Endodermal cell (in vitro differentiated cells): ENCODE results near the gene RFPL3. TPM values are rescaled to one million over a fixed set of nuclear protein-coding genes. Genes with fewer than 3 reads are reported as not detected.

ENCODE experiments used
- DNase-seq: peaks from one replicate; pipeline ENCODE4 v3.0.0-alpha.2; 2017
- H3K27ac ChIP-seq: 2 replicates; pipeline ENCODE4 v1.5.1; 2013; ENCODE audit warnings: mild to moderate bottlenecking, low read depth, low read length, moderate library complexity
- H3K27me3 ChIP-seq: 2 replicates; pipeline ENCODE4 v1.6.1; 2013; ENCODE audit warnings: mild to moderate bottlenecking, low read length, moderate library complexity; ENCODE audit not compliant: insufficient read depth, control insufficient read depth, poor library complexity, severe bottlenecking
- H3K36me3 ChIP-seq: 2 replicates; pipeline ENCODE4 v1.7.0; 2013; ENCODE audit warnings: mild to moderate bottlenecking, low read length, moderate library complexity; ENCODE audit not compliant: control insufficient read depth, insufficient read depth
- H3K4me1 ChIP-seq: one replicate; pipeline ENCODE4 v1.7.0; 2013; ENCODE audit warnings: low read length; ENCODE audit not compliant: control insufficient read depth, insufficient read depth
- H3K4me3 ChIP-seq: 2 replicates; pipeline ENCODE4 v1.5.1; 2013; ENCODE audit warnings: mild to moderate bottlenecking, low read length, moderate library complexity
- H3K9ac ChIP-seq: 2 replicates; pipeline ENCODE4 v1.6.1; 2013; ENCODE audit warnings: mild to moderate bottlenecking, low read length, moderate library complexity; ENCODE audit not compliant: poor library complexity, severe bottlenecking; ENCODE audit errors: extremely low read depth
- H3K9me3 ChIP-seq: 2 replicates; pipeline ENCODE4 v1.6.1; 2013; ENCODE audit warnings: mild to moderate bottlenecking, low read length, moderate library complexity; ENCODE audit not compliant: control insufficient read depth
- H3K27ac Mint-ChIP-seq: 2 replicates; pipeline ENCODE4 v1.8.0; 2020; ENCODE audit warnings: mixed read lengths
- H3K27me3 Mint-ChIP-seq: 2 replicates; pipeline ENCODE4 v1.8.0; 2021; ENCODE audit warnings: mild to moderate bottlenecking, mixed read lengths; ENCODE audit not compliant: insufficient read depth
- H3K36me3 Mint-ChIP-seq: 2 replicates; pipeline ENCODE4 v1.8.0; 2020; ENCODE audit warnings: low read depth, mixed read lengths
- H3K4me1 Mint-ChIP-seq: 2 replicates; pipeline ENCODE4 v1.8.0; 2020; ENCODE audit warnings: mixed read lengths
- H3K4me3 Mint-ChIP-seq: 2 replicates; pipeline ENCODE4 v1.8.0; 2020; ENCODE audit warnings: mild to moderate bottlenecking, moderate library complexity, mixed read lengths
- H3K9me3 Mint-ChIP-seq: 2 replicates; pipeline ENCODE4 v1.8.0; 2020; ENCODE audit warnings: mild to moderate bottlenecking, mixed read lengths
- CTCF ChIP-seq: fragments of 200-600 bp; sonication (generic); conservative IDR thresholded peaks from 2 replicates; pipeline ENCODE4 v1.5.0; 2021; ENCODE audit warnings: antibody characterized with exemption, mild to moderate bottlenecking
- WGBS, 2 experiments: methylation state at CpG; one replicate each; pipeline versions ENCODE4 v1.1.5 to v1.1.7; 2013; ENCODE audit warnings: missing lambda C conversion rate in 2 of 2, mixed read lengths in 1 of 2; ENCODE audit not compliant: insufficient coverage in 1 of 2, insufficient read length in 1 of 2; 5-methylcytosine and 5-hydroxymethylcytosine counted together
- total RNA-seq, 2 donors: library from RNA; stranded (reverse); fragmentation: NEBNext Ultra II Directional in 1 of 2; extraction: Animal tissue kit (Norgen Biotek cat#: 25700) in 1 of 2; gene quantifications; 2 replicates in 1 of 2; 3 replicates in 1 of 2; pipeline ENCODE4 v1.2.1, GENCODE V29; 2021

Gene RFPL3
- total RNA-seq, 2 donors from 2014 or later, result not detected

DNA sequence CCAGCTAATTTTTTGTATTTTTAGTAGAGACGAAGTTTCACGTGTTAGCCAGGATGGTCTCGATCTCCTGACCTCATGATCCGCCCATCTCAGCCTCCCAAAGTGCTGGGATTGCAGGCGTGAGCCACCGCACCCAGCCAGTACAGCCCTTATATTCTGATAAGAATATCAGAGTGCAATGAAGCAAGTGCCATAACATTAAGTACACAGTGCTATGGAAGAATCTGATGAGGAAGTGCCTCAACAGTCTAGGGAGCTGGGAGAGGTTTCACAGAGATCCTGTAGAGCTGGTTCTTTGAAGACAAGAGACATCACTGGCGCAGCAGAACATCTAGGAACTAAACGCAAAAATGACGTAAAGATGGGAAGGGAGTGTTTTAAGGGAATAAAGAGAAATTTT is 52.3 kb downstream of the RFPL3 start:
- DNase-seq, result no peak
- Histone ChIP-seq H3K27me3 (no peaks in the 10 kb centered on the region), H3K36me3 (peaks cover 41% of the 10 kb centered on the region), H3K27ac (no peak overlapping the region), H3K4me1 (peaks cover 6% of the 10 kb centered on the region), H3K4me3 (peak overlapping the region; percentile 98), H3K9ac (no peak overlapping the region), H3K9me3 (no peaks in the 10 kb centered on the region)
- Mint-ChIP-seq H3K36me3 (peaks cover 41% of the 10 kb centered on the region), H3K9me3 (no peaks in the 10 kb centered on the region), H3K27me3 (no peaks in the 10 kb centered on the region), H3K4me1 (peaks cover 18% of the 10 kb centered on the region), H3K4me3 (no peak overlapping the region), H3K27ac (no peak overlapping the region)
- WGBS, 2 experiments, result 90 to 96% methylated on average over 7 to 9 of the region's 9 CpGs
- no peak for TF ChIP-seq CTCF

DNA sequence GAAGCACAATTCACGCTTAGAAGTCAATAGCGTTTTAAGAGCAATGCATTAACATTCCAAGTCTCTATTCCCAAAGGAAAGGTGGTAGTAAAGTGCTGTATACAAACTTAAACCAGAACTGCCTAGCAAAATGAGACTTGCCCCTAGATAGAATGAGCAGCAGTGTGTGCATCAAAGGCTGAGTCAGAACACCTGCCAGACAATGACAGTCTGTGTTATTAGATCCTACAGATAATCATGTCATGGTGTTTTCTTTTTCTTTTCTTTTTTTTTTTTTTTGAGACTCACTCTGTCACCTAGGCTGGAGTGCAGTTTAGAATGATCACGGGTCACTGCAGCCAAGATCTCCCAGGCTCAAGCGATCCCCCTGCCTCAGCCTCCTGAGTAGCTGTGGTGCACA is 52.8 kb downstream of the RFPL3 start:
- H3K27me3 ChIP-seq, result no peaks in the 10 kb centered on the region
- H3K36me3 ChIP-seq, result peaks cover 36% of the 10 kb centered on the region
- no peak for DNase-seq
- H3K9ac ChIP-seq, result no peak overlapping the region
- no peaks in the 10 kb centered on the region for H3K9me3 ChIP-seq
- H3K36me3 Mint-ChIP-seq, result peaks cover 37% of the 10 kb centered on the region
- no peaks in the 10 kb centered on the region for H3K27me3 Mint-ChIP-seq
- H3K4me1 Mint-ChIP-seq, result peaks cover 18% of the 10 kb centered on the region
- H3K4me3 Mint-ChIP-seq, result peak overlapping the region; percentile 93
- 87 to 90% methylated on average over 1 to 4 of the region's 4 CpGs for WGBS, 2 experiments
- no peak for TF ChIP-seq CTCF
- H3K9me3 Mint-ChIP-seq, result no peaks in the 10 kb centered on the region
- H3K27ac Mint-ChIP-seq, result no peak overlapping the region
- H3K27ac ChIP-seq, result no peak overlapping the region
- peak overlapping the region; percentile 98 for H3K4me3 ChIP-seq
- peaks cover 6% of the 10 kb centered on the region for H3K4me1 ChIP-seq

Other genes starting within 250 kb of the RFPL3 start
- gene C22orf42, start 198.6 kb upstream of the RFPL3 start, total RNA-seq, result under 1 TPM in 1 of 2 donors, not detected in 1; 0.20 TPM
- 1 to 10 TPM; 1.8 to 3.1 TPM for gene RFPL2, start 152.8 kb upstream of the RFPL3 start, total RNA-seq
- gene SLC5A4, start 102.5 kb upstream of the RFPL3 start, total RNA-seq, result not detected
- 100 to 1,000 TPM; 113 to 126 TPM for gene RTCB, start 54.4 kb downstream of the RFPL3 start, total RNA-seq
- gene BPIFC, start 106.6 kb downstream of the RFPL3 start, total RNA-seq, result not detected
- gene FBXO7, start 116.9 kb downstream of the RFPL3 start, total RNA-seq, result 100 to 1,000 TPM in 1 of 2 donors, 10 to 100 TPM in 1; 84.8 to 120 TPM